Activated CD8-positive, alpha-beta T cell treated with anti-CD3 and anti-CD28 coated beads, Interleukin-2, amount 10 ng/mL, durations not matched to agents 7 days and 5 days (primary cell): ENCODE results near the gene ST8SIA6. TPM values are rescaled to one million over a fixed set of nuclear protein-coding genes. Genes with fewer than 3 reads are reported as not detected.

ENCODE experiments used
- ATAC-seq: fragments of 150-1000 bp; cut with Tn5 transposase; one replicate; pipeline ENCODE4 v1.10.0; 2021; ENCODE audit warnings: moderate library complexity
- CTCF ChIA-PET: fragments of 350-600 bp; sonication (Branson Sonifier 250); formaldehyde crosslinking; loops from one replicate; lab custom pipeline; 2021; ENCODE audit warnings: antibody characterized with exemption; lab: Charles Lee
- POLR2A ChIA-PET: fragments of 350-600 bp; sonication (Branson Sonifier 250); formaldehyde crosslinking; loops from one replicate; lab custom pipeline; 2021; ENCODE audit warnings: antibody characterized with exemption; lab: Charles Lee
- DNase-seq: peaks from one replicate; pipeline ENCODE4 v3.0.0-alpha.2; 2020
- H3K27ac Mint-ChIP-seq: one replicate; pipeline ENCODE4 v1.8.0; 2021; ENCODE audit warnings: mild to moderate bottlenecking, mixed read lengths
- H3K27me3 Mint-ChIP-seq: one replicate; pipeline ENCODE4 v1.8.0; 2021; ENCODE audit warnings: low read depth, mixed read lengths
- H3K36me3 Mint-ChIP-seq: one replicate; pipeline ENCODE4 v1.8.0; 2021; ENCODE audit warnings: low read depth, mixed read lengths
- H3K4me1 Mint-ChIP-seq: one replicate; pipeline ENCODE4 v1.8.0; 2021; ENCODE audit warnings: low read depth, mixed read lengths
- H3K4me3 Mint-ChIP-seq: one replicate; pipeline ENCODE4 v1.8.0; 2021; ENCODE audit warnings: mild to moderate bottlenecking, mixed read lengths
- H3K9me3 Mint-ChIP-seq: one replicate; pipeline ENCODE4 v1.8.0; 2022; ENCODE audit warnings: mixed read lengths; ENCODE audit not compliant: insufficient read depth
- total RNA-seq, 2 experiments: library from RNA; stranded (reverse); gene quantifications; one replicate each; pipeline ENCODE4 v1.2.3, GENCODE V29; 2021

ST8SIA6 gene
- total RNA-seq, 2 experiments from 2014 or later, result not detected

DNA sequence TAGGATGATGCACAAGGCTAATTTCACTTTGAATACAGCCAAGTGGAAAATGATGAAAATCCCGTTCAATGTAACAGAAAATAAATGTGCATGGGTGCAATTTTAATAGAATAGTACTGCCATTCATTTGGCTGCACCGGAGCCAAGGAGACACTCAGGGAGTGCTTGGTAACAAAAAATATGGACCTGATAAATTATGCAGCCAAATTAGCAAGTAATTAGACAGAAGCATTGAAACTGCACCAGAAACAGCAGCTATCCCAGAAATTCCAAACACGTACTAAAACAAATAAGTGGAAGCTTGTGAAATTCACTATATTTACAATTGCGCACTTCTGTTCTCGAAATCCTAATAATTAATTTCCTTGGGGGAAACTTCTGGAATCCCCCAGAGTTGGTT is 31.5 kb downstream of the ST8SIA6 start:
- DNase-seq, result no peak
- no peak overlapping the region for H3K27ac Mint-ChIP-seq
- no peaks in the 10 kb centered on the region for H3K27me3 Mint-ChIP-seq
- H3K9me3 Mint-ChIP-seq, result no peaks in the 10 kb centered on the region
- no peak overlapping the region for H3K4me3 Mint-ChIP-seq
- ChIA-PET CTCF (interaction anchor here (3.0 kb wide), 1 partner anchor 14 kb away, joined by 10 read pairs; no protein-coding TSS in a partner anchor), POLR2A (no interaction called here)
- no peak for ATAC-seq
- H3K36me3 Mint-ChIP-seq, result no peaks in the 10 kb centered on the region
- H3K4me1 Mint-ChIP-seq, result peaks cover 40% of the 10 kb centered on the region

DNA sequence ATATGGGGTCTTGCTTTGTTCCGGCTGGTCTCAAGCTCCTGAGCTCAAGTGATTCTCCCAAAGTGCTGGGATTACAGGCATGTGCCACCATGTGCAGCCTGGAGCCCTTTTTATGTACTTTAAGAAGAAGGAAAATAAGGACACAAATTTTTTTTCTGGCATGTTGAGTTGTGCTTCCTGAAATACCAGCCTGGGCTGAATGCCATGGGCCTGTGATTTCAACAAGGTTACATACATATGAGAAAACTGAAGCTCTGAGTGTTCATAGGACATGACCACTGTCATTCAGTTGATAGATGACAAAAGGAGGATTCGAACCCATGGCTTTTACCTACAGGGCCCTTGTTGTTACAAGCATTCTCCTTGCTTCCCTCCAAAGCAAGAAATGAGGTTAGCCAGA is 36.1 kb downstream of the ST8SIA6 start:
- DNase-seq (no peak), ATAC-seq (no peak)
- Mint-ChIP-seq H3K36me3 (no peaks in the 10 kb centered on the region), H3K27me3 (peaks cover 2% of the 10 kb centered on the region), H3K27ac (no peak overlapping the region), H3K9me3 (no peaks in the 10 kb centered on the region), H3K4me1 (peaks cover 1% of the 10 kb centered on the region), H3K4me3 (no peak overlapping the region)
- CTCF ChIA-PET, result interaction anchor here (2.1 to 2.9 kb wide), 2 partner anchors 9 to 11 kb away, joined by 4 to 16 read pairs; no protein-coding TSS in a partner anchor
- POLR2A ChIA-PET, result no interaction called here

DNA sequence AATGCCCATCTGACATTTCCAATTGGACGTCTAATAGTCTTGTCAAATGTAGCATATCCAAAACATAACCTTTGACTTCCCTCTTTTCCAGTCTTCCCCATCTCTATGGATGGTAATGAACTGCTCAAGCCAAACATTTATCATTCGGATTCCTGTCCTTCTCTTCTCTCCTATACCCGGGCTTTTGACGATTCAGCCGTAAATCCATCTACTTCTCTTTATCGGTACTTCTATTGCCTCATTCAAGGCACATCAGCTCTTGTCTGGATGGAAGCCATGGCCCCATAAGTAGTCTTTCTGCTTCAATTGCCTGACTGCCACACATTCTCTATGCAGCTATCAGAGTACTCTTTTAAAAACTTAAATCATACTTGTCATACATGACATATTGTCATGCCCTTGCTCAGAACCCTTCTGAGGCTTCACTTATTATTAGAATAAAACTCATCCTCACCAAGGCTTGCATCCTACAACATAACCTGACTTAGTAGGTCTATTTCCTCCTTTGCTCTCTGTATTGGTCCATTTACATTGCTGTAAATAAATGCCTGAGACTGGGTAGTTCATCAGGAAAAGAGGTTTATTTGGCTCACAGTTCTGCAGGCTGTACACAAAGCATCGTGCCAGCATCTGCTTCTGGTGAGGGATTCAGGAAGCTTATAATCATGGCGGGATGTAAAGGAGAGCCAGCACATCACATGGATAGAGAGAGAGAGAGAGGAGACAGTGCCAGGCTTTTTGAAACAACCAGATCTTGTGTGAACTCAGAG is 37.8 kb downstream of the ST8SIA6 start:
- ChIA-PET CTCF (interaction anchor here (2.1 to 2.9 kb wide), 2 partner anchors 7 to 13 kb away, joined by 4 to 16 read pairs; no protein-coding TSS in a partner anchor), POLR2A (interaction anchor here (0.6 kb wide), 1 partner anchor 900 kb away, joined by 3 read pairs; no protein-coding TSS in a partner anchor)
- ATAC-seq (no peak), DNase-seq (no peak)
- Mint-ChIP-seq H3K36me3 (no peaks in the 10 kb centered on the region), H3K4me3 (no peak overlapping the region), H3K27ac (no peak overlapping the region), H3K4me1 (no peaks in the 10 kb centered on the region), H3K9me3 (no peaks in the 10 kb centered on the region), H3K27me3 (peaks cover 6% of the 10 kb centered on the region)

DNA sequence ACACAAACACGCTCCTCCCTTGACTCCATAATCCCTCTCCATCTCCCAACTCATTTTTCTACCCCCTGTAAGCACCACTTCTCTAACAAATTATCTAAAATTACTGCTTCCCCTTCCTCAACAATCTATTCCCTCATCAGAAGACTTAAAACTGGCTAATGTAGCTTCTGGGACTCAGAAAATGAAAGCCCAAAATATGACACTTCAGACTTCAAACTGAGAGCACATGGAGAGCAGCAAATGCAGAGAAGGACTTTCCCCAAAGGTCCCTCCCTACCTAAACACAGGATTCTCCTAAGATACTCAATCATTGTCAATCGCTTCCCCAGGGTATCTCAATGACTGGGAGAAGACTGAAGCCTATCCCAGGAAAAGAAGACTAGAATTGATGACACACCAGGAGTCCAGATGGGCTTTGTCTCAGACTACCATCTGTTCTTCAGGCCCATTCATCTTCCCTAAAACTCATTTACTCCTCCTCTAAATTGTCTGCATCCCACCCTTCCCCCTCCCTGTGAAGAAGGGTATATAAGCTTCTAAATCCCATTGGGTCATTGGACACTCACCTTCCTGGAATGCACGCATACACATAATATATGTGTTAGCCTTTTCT is 39.2 kb downstream of the ST8SIA6 start:
- Mint-ChIP-seq H3K27me3 (peaks cover 6% of the 10 kb centered on the region), H3K27ac (no peak overlapping the region), H3K9me3 (no peaks in the 10 kb centered on the region), H3K36me3 (no peaks in the 10 kb centered on the region), H3K4me1 (peaks cover under 1% of the 10 kb centered on the region), H3K4me3 (no peak overlapping the region)
- DNase-seq (no peak), ATAC-seq (no peak)
- ChIA-PET CTCF (interaction anchor here (10.1 kb wide), 1 partner anchor 15 kb away, joined by 123 read pairs; no protein-coding TSS in a partner anchor), POLR2A (no interaction called here)

DNA sequence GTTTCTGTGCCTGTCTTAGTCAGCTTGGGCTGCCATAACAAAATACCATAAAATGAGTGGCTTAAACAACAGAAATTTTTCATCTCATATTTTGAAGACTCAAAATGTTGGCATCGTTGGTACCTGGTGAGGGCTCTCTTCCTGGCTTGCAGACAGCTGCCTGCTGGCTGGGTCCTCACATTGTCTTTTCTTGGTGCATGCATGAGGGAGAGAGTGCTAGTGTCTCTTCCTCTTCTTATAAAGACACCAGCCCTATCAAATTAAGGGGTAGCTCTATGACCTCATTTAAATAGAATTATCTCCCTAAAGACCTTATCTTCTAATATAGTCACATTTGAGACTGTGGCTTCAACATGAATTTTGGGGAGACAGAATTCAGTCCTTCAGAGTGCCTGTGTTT is 39.9 kb downstream of the ST8SIA6 start:
- no peaks in the 10 kb centered on the region for H3K9me3 Mint-ChIP-seq
- no peaks in the 10 kb centered on the region for H3K36me3 Mint-ChIP-seq
- no peak for DNase-seq
- peaks cover 6% of the 10 kb centered on the region for H3K4me1 Mint-ChIP-seq
- CTCF ChIA-PET, result interaction anchor here (10.1 kb wide), 1 partner anchor 16 kb away, joined by 123 read pairs; no protein-coding TSS in a partner anchor
- POLR2A ChIA-PET, result no interaction called here
- no peak overlapping the region for H3K27ac Mint-ChIP-seq
- ATAC-seq, result no peak
- peaks cover 6% of the 10 kb centered on the region for H3K27me3 Mint-ChIP-seq
- no peak overlapping the region for H3K4me3 Mint-ChIP-seq

DNA sequence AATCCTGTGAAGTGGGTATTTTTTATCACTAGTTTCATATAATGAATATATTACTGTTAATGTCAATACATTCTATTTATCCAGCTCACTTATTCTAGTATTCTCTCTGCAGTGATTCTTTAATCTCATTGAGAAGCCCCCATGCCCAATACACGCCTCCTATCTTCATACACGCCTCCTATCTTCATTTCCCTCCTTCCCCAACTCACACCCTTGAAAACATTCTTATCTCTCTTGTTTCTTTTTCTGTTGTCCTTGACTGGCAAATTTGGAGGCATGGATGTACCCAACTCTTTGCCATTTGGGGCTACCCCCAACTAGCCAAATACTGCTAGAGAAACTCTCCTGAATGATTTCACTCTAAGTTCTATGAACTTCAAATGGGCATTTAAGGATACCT is 40.5 kb downstream of the ST8SIA6 start:
- ChIA-PET POLR2A (no interaction called here), CTCF (interaction anchor here (0.9 to 10.1 kb wide), 2 partner anchors 8 to 16 kb away, joined by 3 to 123 read pairs; no protein-coding TSS in a partner anchor)
- H3K36me3 Mint-ChIP-seq, result no peaks in the 10 kb centered on the region
- H3K27me3 Mint-ChIP-seq, result peaks cover 6% of the 10 kb centered on the region
- H3K9me3 Mint-ChIP-seq, result no peaks in the 10 kb centered on the region
- ATAC-seq, result no peak
- H3K27ac Mint-ChIP-seq, result no peak overlapping the region
- DNase-seq, result no peak
- H3K4me3 Mint-ChIP-seq, result no peak overlapping the region
- peaks cover 8% of the 10 kb centered on the region for H3K4me1 Mint-ChIP-seq

DNA sequence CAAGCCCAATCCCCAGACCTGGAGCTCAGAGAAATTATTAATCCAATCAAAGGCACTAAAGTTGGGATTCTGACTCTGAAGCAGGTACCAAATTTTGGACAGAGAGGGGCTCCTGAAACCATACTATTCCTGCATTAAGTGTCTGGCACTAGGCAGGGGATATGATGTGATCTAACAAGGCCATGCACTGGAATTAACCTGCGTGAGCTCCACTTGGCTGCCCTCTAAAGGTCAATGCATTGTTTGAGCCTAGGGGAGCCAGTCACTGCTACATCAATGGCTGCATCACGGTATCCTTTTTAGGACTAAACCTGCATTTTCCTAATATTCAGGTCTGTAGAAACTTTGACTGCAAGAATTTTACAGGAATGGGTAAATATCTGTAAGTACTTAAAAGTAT is 42.1 kb downstream of the ST8SIA6 start:
- no peak for ATAC-seq
- POLR2A ChIA-PET, result no interaction called here
- H3K9me3 Mint-ChIP-seq, result no peaks in the 10 kb centered on the region
- CTCF ChIA-PET, result interaction anchor here (10.1 kb wide), 1 partner anchor 18 kb away, joined by 123 read pairs; no protein-coding TSS in a partner anchor
- H3K4me1 Mint-ChIP-seq, result peaks cover 8% of the 10 kb centered on the region
- H3K27me3 Mint-ChIP-seq, result peaks cover 6% of the 10 kb centered on the region
- no peak for DNase-seq
- no peak overlapping the region for H3K27ac Mint-ChIP-seq
- H3K4me3 Mint-ChIP-seq, result no peak overlapping the region
- H3K36me3 Mint-ChIP-seq, result no peaks in the 10 kb centered on the region

DNA sequence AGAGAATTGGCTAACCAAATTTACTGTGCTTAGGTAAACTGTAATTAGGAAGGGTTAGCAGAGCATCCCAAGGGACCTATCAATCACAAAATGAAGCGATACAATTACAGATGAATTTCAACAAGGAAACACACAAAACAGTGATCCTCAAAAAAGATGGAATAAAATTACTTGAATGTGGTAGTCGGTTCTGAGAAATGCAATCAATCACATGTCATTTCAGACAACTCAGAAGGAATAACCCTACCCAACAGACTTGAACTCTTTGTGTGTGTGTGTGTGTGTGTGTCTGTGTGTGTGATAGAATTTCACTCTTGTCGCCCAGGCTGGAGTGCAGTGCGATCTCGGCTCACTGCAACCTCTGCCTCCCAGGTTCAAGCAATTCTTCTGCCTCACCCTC is 43.5 kb downstream of the ST8SIA6 start:
- Mint-ChIP-seq H3K36me3 (no peaks in the 10 kb centered on the region), H3K27ac (no peak overlapping the region)
- CTCF ChIA-PET, result interaction anchor here (10.1 kb wide), 1 partner anchor 19 kb away, joined by 123 read pairs; no protein-coding TSS in a partner anchor

DNA sequence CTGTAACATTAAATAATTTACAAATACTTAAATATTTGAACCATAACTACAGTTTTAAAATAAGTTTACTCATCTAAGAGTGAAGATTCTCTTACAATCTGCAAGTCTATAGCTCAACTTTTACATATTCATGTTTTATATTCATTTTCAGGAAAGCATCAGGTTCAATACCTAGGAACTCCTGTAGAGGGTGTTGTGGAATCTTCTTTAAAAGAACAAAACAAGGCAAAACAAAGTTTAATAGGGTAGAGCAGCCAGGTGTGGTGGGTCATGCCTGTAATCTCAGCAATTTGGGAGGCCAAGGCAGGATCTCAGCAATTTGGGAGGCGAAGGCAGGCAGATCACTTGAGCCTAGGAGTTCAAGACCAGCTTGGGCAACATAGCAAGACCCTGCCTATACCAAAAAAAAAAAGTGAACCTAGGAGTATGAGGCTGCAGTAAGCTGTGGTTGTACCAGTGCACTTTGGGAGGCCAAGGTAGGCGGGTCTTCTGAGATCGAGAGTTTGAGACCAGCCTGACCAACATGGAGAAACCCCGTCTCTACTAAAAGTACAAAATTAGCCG is 45.1 kb downstream of the ST8SIA6 start:
- no peaks in the 10 kb centered on the region for H3K9me3 Mint-ChIP-seq
- POLR2A ChIA-PET, result no interaction called here
- CTCF ChIA-PET, result interaction anchor here (0.6 to 10.1 kb wide), 15 partner anchors 9 to 328 kb away, joined by 3 to 123 read pairs (median 5); no protein-coding TSS in a partner anchor
- H3K4me1 Mint-ChIP-seq, result peaks cover 8% of the 10 kb centered on the region
- H3K27ac Mint-ChIP-seq, result no peak overlapping the region
- no peak overlapping the region for H3K4me3 Mint-ChIP-seq
- H3K36me3 Mint-ChIP-seq, result no peaks in the 10 kb centered on the region
- DNase-seq (peak; percentile 24), ATAC-seq (peak; percentile 39)
- H3K27me3 Mint-ChIP-seq, result peaks cover 7% of the 10 kb centered on the region

More for the DNA sequence above, 43.5 kb downstream of the ST8SIA6 start:
- Mint-ChIP-seq H3K4me3 (no peak overlapping the region), H3K27me3 (peaks cover 4% of the 10 kb centered on the region), H3K4me1 (peaks cover 8% of the 10 kb centered on the region), H3K9me3 (no peaks in the 10 kb centered on the region)
- DNase-seq, result no peak
- POLR2A ChIA-PET, result no interaction called here
- no peak for ATAC-seq

DNA sequence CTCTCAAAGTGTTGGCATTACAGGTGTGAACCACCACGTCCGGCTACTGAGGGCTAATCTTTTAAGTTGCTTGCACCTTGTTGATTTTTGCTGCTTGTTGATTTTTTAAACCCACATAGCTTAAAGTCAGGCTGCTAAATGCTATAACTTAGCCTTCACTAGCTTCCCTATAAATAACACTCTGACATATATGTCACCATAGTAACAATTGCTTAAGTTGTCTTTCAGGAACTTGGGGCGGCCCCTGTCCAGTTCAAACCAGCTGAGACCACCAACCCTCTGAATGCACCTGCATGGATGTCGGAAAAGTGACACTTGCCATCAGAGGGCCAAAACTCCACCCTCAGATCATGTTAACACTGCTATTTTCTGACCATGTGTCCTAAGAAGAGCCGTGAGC is 47.3 kb downstream of the ST8SIA6 start:
- H3K9me3 Mint-ChIP-seq, result no peaks in the 10 kb centered on the region
- H3K27me3 Mint-ChIP-seq, result peaks cover 11% of the 10 kb centered on the region
- H3K36me3 Mint-ChIP-seq, result no peaks in the 10 kb centered on the region
- ATAC-seq, result no peak
- no peak for DNase-seq
- H3K27ac Mint-ChIP-seq, result no peak overlapping the region
- peaks cover 8% of the 10 kb centered on the region for H3K4me1 Mint-ChIP-seq
- H3K4me3 Mint-ChIP-seq, result no peak overlapping the region
- CTCF ChIA-PET, result interaction anchor here (10.1 kb wide), 1 partner anchor 23 kb away, joined by 123 read pairs; no protein-coding TSS in a partner anchor
- POLR2A ChIA-PET, result interaction anchor here (0.6 kb wide), 1 partner anchor 562 kb away, joined by 3 read pairs; no protein-coding TSS in a partner anchor

DNA sequence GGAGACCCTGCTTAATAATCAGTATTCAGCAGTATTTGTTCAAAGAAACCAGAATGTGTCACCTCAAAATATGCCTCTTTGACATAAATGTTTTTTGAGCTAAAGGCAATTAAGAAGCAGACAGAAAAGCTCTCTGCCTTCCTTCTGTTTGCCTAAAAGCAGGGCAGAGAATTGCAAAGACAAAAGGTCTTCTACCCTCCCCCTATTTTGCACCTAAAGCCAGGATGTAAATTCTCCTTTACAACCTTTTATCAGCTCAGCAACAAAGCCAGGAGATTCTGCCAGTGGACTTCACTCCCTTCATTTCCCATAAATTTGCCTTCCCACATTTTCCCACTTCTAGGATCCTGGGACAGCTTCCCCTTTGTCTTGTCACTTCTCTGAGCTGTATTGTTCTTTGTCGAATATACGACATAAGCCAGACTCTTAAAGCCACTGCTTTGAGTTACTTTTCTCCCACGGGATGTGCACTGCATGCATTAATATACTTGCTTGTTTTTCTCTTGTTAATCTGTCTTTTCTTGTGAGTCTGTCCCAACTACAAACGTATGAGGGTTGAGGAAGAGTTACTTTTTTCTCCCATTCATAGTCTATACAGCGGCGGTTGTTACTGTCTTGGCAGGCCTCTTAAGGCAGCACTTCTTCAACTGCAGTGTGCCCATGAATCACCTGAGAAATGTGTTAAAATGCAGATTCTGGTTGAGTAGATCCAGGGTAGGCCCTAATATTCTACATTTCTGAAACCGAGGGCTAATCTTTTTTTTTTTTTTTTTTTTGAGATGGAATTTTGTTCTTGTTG is 48.2 kb downstream of the ST8SIA6 start:
- Mint-ChIP-seq H3K4me3 (no peak overlapping the region), H3K27me3 (peaks cover 10% of the 10 kb centered on the region), H3K36me3 (no peaks in the 10 kb centered on the region), H3K4me1 (peaks cover 8% of the 10 kb centered on the region), H3K9me3 (no peaks in the 10 kb centered on the region), H3K27ac (no peak overlapping the region)
- DNase-seq, result no peak
- CTCF ChIA-PET, result interaction anchor here (10.1 kb wide), 1 partner anchor 24 kb away, joined by 123 read pairs; no protein-coding TSS in a partner anchor
- ATAC-seq, result no peak
- POLR2A ChIA-PET, result interaction anchor here (0.6 kb wide), 1 partner anchor 561 kb away, joined by 3 read pairs; no protein-coding TSS in a partner anchor
